ENCODE results near the gene PUS1. TPM values are rescaled to one million over a fixed set of nuclear protein-coding genes. Genes with fewer than 3 reads are reported as not detected.

The PUS1 gene
- total and polyA plus RNA-seq, 4 donors, result 6.5 to 20.2 (median 18.8) TPM

DNA sequence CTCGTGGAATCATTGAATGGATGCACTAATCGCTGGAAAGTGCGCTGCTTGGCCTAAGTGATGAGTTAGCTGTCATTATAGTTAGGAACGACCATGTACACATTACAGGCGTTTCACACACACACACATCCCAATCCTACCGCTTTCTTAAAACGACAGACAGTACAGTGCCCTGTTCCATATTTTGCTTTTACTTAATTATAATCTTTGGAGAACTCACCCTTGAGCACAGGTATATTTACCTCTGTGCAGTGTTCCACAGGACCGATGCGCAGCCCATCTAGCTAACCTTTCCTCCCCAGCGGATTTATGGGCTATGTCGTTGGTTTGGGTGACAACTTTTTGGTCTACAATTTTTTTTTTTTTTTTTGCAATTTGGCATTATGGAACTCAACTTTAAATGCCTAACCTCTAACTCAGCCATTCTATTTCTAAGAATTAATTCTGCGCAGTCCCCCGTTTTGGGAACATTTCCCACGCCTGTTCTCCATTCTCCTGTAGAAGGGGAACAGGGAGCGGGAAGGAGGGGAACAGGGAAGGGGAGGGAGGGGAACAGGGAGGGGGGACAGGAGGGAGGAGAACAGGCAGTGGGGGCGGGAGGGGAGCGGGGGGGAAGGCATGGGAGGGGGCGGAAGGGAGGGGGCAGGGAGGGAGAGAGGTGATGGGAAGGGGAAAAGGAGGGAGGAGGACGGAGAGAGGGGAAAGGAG lies 35.3 kb upstream of the PUS1 start:
- H3K36me3 ChIP-seq (ENCODE audit: control insufficient read depth in 1 of 2, insufficient read depth in 2 of 2, low read length in 1 of 2), result no peaks in the 10 kb centered on the region
- H3K4me1 ChIP-seq (ENCODE audit: control insufficient read depth in 1 of 2, insufficient read depth in 2 of 2, low read length in 2 of 2), result no peaks in the 10 kb centered on the region
- no peak overlapping the region for H3K4me3 ChIP-seq (ENCODE audit: low read length in 2 of 2)
- H3K9me3 ChIP-seq (ENCODE audit: control insufficient read depth, low read length), result no peaks in the 10 kb centered on the region
- H3K27me3 ChIP-seq (ENCODE audit: control insufficient read depth in 1 of 2, insufficient read depth in 2 of 2, low read length in 1 of 2), result no peaks in the 10 kb centered on the region
- intact Hi-C loops (cut with DNase I), result loop anchor here (5.0 to 10.0 kb wide), 3 partner anchors 34 to 594 kb away; partner anchors contain the start of genes DDX51 (in 1 of the 2), NOC4L (in 1 of the 2) and PUS1 (in 1 of the 2)
- peak in 1 of 2 donors; percentile 36 for DNase-seq
- peak overlapping the region in 1 of 2 donors; percentile 29 for H3K27ac ChIP-seq (ENCODE audit: low read depth in 1 of 2, low read length in 2 of 2)
- ATAC-seq (ENCODE audit: low FRiP score), result no peak
- WGBS, 2 donors, result 36 to 46% methylated on average over 15 to 19 of the region's 19 CpGs

DNA sequence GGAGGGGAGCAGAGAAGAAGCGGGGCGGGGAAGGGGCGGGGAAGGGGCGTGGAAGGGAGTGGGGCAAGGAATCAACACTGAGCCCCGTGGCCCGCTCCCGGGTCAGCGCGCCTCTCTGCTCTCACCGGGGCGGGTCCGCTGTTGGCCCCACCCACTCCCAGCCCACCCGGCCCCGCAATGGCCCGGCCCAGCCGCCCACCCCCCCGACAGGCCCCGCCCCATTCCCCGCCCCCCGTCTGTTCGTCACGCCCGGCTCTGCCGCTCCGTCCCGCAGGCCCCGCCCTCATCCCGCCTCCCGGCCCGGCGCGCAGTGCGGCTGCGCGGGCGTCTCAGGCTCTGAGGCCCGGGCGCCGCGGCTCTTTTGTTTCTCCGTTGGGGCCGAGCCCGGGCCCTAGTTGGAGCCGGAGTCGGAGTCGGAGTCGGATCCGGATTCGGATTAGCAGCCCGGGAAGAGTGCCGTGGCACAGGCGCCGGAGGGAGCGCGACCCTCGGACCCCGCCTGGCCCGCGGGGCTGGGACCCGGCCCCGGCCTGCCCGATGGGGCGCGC lies 34.7 kb upstream of the PUS1 start, which contains the start of gene ULK1:
Gene ULK1 (plus strand): TSS at position 310 of the 548 bp plus-strand sequence. CDS start 380 bp downstream, outside the sequence.
- ATAC-seq (ENCODE audit: low FRiP score) (peak; percentile 87), DNase-seq (peak; percentile 95 to 98)
- no peaks in the 10 kb centered on the region for H3K27me3 ChIP-seq (ENCODE audit: control insufficient read depth in 1 of 2, insufficient read depth in 2 of 2, low read length in 1 of 2)
- H3K9me3 ChIP-seq (ENCODE audit: control insufficient read depth, low read length), result no peaks in the 10 kb centered on the region
- peak within 1 kb of the TSS; percentile 96 to 97 for H3K4me3 ChIP-seq (ENCODE audit: low read length in 2 of 2)
- intact Hi-C loops (cut with DNase I), result loop anchor here (5.0 to 10.0 kb wide), 3 partner anchors 33 to 593 kb away; partner anchors contain the start of genes DDX51 (in 1 of the 2), NOC4L (in 1 of the 2) and PUS1 (in 1 of the 2)
- 0 to 1% methylated on average over 34 to 64 of the region's 64 CpGs for WGBS, 2 donors
- peak within 1 kb of the TSS; percentile 84 to 92 for H3K27ac ChIP-seq (ENCODE audit: low read depth in 1 of 2, low read length in 2 of 2)
- H3K36me3 ChIP-seq (ENCODE audit: control insufficient read depth in 1 of 2, insufficient read depth in 2 of 2, low read length in 1 of 2), result no peaks in the 10 kb centered on the region
- H3K4me1 ChIP-seq (ENCODE audit: control insufficient read depth in 1 of 2, insufficient read depth in 2 of 2, low read length in 2 of 2), result no peaks in the 10 kb centered on the region

DNA sequence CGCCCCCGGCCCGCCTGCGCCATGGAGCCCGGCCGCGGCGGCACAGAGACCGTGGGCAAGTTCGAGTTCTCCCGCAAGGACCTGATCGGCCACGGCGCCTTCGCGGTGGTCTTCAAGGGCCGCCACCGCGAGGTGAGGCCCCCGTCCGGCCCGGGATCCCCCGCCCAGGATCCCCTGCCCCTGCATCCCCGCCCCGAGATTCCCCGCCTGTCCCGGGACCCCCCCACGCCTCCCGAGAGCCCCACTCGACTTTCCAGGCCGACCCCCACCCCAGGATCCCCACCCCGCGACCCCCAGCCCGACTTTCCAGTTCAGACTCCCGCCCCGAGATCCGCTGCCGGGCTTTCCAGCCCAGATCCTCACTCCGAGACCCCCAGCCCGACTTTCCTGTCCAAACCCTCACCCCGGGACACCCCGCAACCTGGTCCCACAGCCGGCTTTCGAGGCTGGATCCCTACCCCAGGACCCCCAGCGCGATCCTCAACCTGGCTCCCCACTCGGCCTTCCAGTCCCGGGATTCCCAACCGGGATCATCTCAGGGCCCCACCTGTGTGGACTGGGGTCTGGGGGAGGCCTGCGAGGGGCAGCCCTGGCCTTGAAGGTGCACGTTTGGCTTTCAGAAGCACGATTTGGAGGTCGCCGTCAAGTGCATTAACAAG lies 34.0 kb upstream of the PUS1 start:
- Histone ChIP-seq H3K27ac (ENCODE audit: low read depth in 1 of 2, low read length in 2 of 2) (peak overlapping the region; percentile 84), H3K4me3 (ENCODE audit: low read length in 2 of 2) (peak overlapping the region; percentile 96 to 97), H3K4me1 (ENCODE audit: control insufficient read depth in 1 of 2, insufficient read depth in 2 of 2, low read length in 2 of 2) (no peaks in the 10 kb centered on the region), H3K36me3 (ENCODE audit: control insufficient read depth in 1 of 2, insufficient read depth in 2 of 2, low read length in 1 of 2) (no peaks in the 10 kb centered on the region), H3K27me3 (ENCODE audit: control insufficient read depth in 1 of 2, insufficient read depth in 2 of 2, low read length in 1 of 2) (no peaks in the 10 kb centered on the region), H3K9me3 (ENCODE audit: control insufficient read depth, low read length) (no peaks in the 10 kb centered on the region)
- DNase-seq, result peak; percentile 59 to 80
- 1% methylated on average over 26 to 54 of the region's 54 CpGs for WGBS, 2 donors
- ATAC-seq (ENCODE audit: low FRiP score), result no peak
- intact Hi-C loops (cut with DNase I), result loop anchor here (5.0 to 10.0 kb wide), 3 partner anchors 32 to 592 kb away; partner anchors contain the start of genes DDX51 (in 1 of the 2), NOC4L (in 1 of the 2) and PUS1 (in 1 of the 2)

DNA sequence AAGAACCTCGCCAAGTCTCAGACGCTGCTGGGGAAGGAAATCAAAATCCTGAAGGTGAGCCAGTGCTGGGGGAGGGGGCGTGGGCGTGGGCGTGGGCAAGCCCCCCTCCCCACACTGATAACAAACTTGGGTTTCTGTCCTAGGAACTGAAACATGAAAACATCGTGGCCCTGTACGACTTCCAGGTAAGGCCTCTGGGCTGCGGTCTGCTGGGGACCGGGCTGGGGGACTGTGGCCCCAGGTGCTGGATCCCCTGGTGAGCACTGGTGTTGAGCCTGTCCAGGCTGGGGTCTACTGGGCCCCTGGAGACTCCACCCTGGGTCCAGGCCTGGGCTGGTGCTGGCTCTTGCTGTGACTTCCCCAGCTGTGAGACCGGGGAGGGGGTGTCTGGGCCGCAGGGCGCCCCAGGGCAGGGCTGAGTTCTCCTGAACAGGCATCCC lies 33.4 kb upstream of the PUS1 start:
- H3K4me1 ChIP-seq (ENCODE audit: control insufficient read depth in 1 of 2, insufficient read depth in 2 of 2, low read length in 2 of 2), result no peaks in the 10 kb centered on the region
- intact Hi-C loops (cut with DNase I), result loop anchor here in 1 of 2 donors (1.0 to 10.0 kb wide), 3 partner anchors 15 to 249 kb away; partner anchors contain the start of genes DDX51, EP400 and NOC4L
- WGBS, 2 donors, result 0 to 1% methylated on average over 10 to 12 of the region's 12 CpGs

DNA sequence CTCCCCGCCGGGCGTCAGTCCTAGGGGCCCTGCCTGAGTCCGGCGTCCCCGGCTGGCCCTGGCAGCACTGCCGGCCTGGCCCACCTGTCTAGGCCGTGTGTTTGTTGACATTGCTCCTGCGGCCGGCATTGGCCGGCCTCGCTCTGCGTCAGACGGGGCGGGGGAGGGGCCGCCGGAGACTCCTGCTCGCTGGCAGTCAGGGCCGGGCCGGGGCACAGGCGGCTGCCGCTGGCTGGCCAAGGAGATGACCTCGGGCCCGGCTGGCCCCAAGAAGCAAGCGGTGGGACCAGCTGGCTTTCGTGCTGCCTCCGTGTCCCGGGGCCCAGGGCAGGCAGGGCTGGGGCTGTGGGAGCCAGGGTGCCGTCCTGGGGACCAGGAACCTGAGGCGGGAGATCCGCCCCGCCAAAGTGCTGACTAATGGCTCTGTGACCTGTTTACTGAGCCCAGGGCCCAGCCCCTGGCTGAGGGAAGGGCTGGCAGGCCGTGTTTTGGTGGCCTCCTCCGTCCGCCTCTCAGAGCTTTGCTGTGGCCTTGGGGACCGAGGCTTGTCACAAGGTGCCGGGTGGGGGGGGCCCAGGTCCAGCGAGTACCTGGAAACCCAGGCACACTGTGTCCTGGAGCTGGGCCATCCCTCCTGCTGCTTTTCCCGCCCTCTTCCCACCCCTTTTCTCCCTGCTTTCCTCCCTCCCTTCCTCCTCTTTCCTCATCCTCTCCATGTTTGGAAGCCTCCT lies 32.8 kb upstream of the PUS1 start:
- H3K4me1 ChIP-seq (ENCODE audit: control insufficient read depth in 1 of 2, insufficient read depth in 2 of 2, low read length in 2 of 2), result no peaks in the 10 kb centered on the region
- peak; percentile 94 for ATAC-seq (ENCODE audit: low FRiP score)
- H3K27ac ChIP-seq (ENCODE audit: low read depth in 1 of 2, low read length in 2 of 2), result peak overlapping the region; percentile 70 to 88
- no peaks in the 10 kb centered on the region for H3K9me3 ChIP-seq (ENCODE audit: control insufficient read depth, low read length)
- DNase-seq, result peak; percentile 94 to 96
- whole genome bisulfite sequencing, 2 donors, result 0 to 1% methylated on average over 39 of the region's 39 CpGs
- no peaks in the 10 kb centered on the region for H3K36me3 ChIP-seq (ENCODE audit: control insufficient read depth in 1 of 2, insufficient read depth in 2 of 2, low read length in 1 of 2)
- H3K27me3 ChIP-seq (ENCODE audit: control insufficient read depth in 1 of 2, insufficient read depth in 2 of 2, low read length in 1 of 2), result no peaks in the 10 kb centered on the region
- intact Hi-C loops (cut with DNase I), result loop anchor here in 1 of 2 donors (1.0 to 10.0 kb wide), 3 partner anchors 15 to 249 kb away; partner anchors contain the start of genes DDX51, EP400 and NOC4L
- H3K4me3 ChIP-seq (ENCODE audit: low read length in 2 of 2), result peak overlapping the region; percentile 96 to 97

More for the DNA sequence above, 33.4 kb upstream of the PUS1 start:
- ATAC-seq (ENCODE audit: low FRiP score) (no peak), DNase-seq (no peak)
- Histone ChIP-seq H3K4me3 (ENCODE audit: low read length in 2 of 2) (peak overlapping the region; percentile 96 to 97), H3K27me3 (ENCODE audit: control insufficient read depth in 1 of 2, insufficient read depth in 2 of 2, low read length in 1 of 2) (no peaks in the 10 kb centered on the region), H3K27ac (ENCODE audit: low read depth in 1 of 2, low read length in 2 of 2) (peak overlapping the region; percentile 70 to 84), H3K9me3 (ENCODE audit: control insufficient read depth, low read length) (no peaks in the 10 kb centered on the region), H3K36me3 (ENCODE audit: control insufficient read depth in 1 of 2, insufficient read depth in 2 of 2, low read length in 1 of 2) (no peaks in the 10 kb centered on the region)

DNA sequence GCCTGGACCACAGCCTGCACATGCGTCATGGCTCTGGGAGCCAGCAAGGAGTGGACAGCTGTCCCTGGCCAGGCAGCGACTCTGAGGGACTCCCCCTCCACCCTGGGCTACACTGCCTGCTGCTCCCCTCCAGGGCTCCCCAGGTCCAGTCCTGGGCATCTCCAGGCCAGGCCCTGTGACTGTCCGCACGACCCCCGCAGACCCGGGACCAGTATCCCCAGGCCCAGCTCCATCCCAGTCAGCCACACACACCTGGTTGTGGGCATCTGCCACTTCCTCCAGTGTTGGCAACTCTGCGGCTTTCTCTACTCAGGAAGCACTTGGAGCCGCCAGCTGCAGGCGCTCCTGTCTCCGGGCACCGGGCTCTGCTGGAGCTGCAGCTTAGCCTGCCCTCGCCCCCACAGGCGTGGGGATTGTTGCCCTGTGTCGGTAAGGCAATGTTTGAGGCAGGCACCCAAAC lies 32.2 kb upstream of the PUS1 start:
- H3K4me1 ChIP-seq (ENCODE audit: control insufficient read depth in 1 of 2, insufficient read depth in 2 of 2, low read length in 2 of 2), result no peaks in the 10 kb centered on the region
- ATAC-seq (ENCODE audit: low FRiP score) (peak; percentile 82), DNase-seq (peak; percentile 93 to 95)
- no peak overlapping the region for H3K4me3 ChIP-seq (ENCODE audit: low read length in 2 of 2)
- no peaks in the 10 kb centered on the region for H3K36me3 ChIP-seq (ENCODE audit: control insufficient read depth in 1 of 2, insufficient read depth in 2 of 2, low read length in 1 of 2)
- peak overlapping the region in 1 of 2 donors; percentile 49 for H3K27ac ChIP-seq (ENCODE audit: low read depth in 1 of 2, low read length in 2 of 2)
- no peaks in the 10 kb centered on the region for H3K27me3 ChIP-seq (ENCODE audit: control insufficient read depth in 1 of 2, insufficient read depth in 2 of 2, low read length in 1 of 2)
- WGBS, 2 donors, result 26 to 36% methylated on average over 14 of the region's 14 CpGs
- no peaks in the 10 kb centered on the region for H3K9me3 ChIP-seq (ENCODE audit: control insufficient read depth, low read length)
- intact Hi-C loops (cut with DNase I), result loop anchor here in 1 of 2 donors (1.0 to 10.0 kb wide), 3 partner anchors 14 to 248 kb away; partner anchors contain the start of genes DDX51, EP400 and NOC4L

DNA sequence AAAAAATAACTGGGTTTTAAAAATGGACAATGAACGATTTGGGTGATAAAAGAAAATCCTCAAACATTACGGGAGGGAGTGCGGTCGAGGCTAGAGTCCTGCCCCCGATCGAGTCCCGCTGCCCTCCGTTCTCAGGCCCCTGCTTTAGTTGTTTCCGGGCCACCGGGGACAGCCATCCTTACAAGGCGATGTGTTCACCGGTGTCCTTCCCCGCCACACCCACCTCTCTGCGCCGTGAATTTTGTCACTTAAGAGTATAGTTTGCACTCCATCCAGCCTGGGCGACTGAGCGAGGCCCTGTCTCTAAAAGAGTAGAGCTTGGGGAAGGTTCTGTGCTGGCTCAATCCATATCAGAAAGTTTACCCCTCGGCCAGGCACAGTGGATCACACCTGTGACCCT lies 31.8 kb upstream of the PUS1 start:
- Histone ChIP-seq H3K9me3 (ENCODE audit: control insufficient read depth, low read length) (no peaks in the 10 kb centered on the region), H3K4me1 (ENCODE audit: control insufficient read depth in 1 of 2, insufficient read depth in 2 of 2, low read length in 2 of 2) (no peaks in the 10 kb centered on the region), H3K27me3 (ENCODE audit: control insufficient read depth in 1 of 2, insufficient read depth in 2 of 2, low read length in 1 of 2) (no peaks in the 10 kb centered on the region), H3K36me3 (ENCODE audit: control insufficient read depth in 1 of 2, insufficient read depth in 2 of 2, low read length in 1 of 2) (no peaks in the 10 kb centered on the region), H3K4me3 (ENCODE audit: low read length in 2 of 2) (no peak overlapping the region), H3K27ac (ENCODE audit: low read depth in 1 of 2, low read length in 2 of 2) (peak overlapping the region in 1 of 2 donors; percentile 3)
- DNase-seq (peak in 1 of 2 donors; percentile 69), ATAC-seq (ENCODE audit: low FRiP score) (no peak)
- WGBS, 2 donors, result 87 to 89% methylated on average over 18 of the region's 18 CpGs
- intact Hi-C loops (cut with DNase I), result loop anchor here in 1 of 2 donors (2.0 to 10.0 kb wide), 2 partner anchors 14 to 248 kb away; partner anchors contain the start of genes DDX51 and NOC4L
